ENCODE data around the gene SP6.

The SP6 gene

GRCh38 chr17:47879028-47879585 is 28.1 kb upstream of the SP6 start:
- no peak for DNase-seq (ENCODE audit: low read depth)
- no peak overlapping the region for H3K4me3 ChIP-seq (replicated peaks; ENCODE audit: low read depth, low read length)
- TF ChIP-seq, protein P1, sequence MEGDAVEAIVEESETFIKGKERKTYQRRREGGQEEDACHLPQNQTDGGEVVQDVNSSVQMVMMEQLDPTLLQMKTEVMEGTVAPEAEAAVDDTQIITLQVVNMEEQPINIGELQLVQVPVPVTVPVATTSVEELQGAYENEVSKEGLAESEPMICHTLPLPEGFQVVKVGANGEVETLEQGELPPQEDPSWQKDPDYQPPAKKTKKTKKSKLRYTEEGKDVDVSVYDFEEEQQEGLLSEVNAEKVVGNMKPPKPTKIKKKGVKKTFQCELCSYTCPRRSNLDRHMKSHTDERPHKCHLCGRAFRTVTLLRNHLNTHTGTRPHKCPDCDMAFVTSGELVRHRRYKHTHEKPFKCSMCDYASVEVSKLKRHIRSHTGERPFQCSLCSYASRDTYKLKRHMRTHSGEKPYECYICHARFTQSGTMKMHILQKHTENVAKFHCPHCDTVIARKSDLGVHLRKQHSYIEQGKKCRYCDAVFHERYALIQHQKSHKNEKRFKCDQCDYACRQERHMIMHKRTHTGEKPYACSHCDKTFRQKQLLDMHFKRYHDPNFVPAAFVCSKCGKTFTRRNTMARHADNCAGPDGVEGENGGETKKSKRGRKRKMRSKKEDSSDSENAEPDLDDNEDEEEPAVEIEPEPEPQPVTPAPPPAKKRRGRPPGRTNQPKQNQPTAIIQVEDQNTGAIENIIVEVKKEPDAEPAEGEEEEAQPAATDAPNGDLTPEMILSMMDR (IDR thresholded peaks at IDR 0.05; ENCODE audit: low read length, missing control alignments): no peak

DNA sequence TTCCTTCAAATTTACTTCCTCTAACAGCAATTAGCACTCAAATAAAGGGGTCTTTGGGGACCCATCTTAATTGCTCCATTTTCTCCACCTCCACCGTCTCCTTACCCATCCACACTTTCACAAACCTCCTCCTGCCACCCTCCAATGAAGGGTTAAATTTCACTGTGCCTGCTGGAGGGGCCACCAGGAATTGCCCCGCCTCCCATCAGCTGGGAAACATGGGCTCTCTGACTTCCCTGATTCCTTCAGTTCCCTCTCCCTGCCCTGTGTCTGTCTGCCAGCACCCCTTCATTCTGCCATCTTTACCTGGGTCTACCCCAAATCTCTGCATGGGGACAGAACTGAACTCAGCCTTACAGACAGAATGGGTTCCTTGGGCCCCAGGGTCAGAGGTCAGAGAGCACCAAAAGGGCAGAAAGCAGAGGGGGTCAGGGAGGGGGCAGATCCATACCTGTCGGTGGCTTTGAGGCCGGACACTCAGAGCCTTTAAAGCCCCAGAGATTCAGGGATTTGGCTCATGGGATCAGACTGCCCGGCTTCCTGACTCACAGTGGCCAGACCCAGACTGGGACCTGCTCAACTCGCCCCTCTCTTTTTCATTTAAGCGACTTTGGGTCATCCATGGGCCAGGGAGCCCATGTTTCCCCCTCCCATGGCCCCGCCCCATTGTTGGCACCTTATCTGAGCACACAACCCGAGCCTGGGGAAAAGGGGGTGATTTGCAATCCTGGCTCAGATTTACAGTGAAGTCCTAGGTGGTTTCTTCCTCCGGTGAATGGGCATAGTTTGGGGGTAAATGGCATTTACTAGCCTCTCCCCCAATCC is 27.5 kb upstream of the SP6 start:
- no peak for DNase-seq (ENCODE audit: low read depth)
- TF ChIP-seq, protein P1 (IDR thresholded peaks at IDR 0.05; ENCODE audit: low read length, missing control alignments): no peak
- no peak overlapping the region for H3K4me3 ChIP-seq (replicated peaks; ENCODE audit: low read depth, low read length)

DNA sequence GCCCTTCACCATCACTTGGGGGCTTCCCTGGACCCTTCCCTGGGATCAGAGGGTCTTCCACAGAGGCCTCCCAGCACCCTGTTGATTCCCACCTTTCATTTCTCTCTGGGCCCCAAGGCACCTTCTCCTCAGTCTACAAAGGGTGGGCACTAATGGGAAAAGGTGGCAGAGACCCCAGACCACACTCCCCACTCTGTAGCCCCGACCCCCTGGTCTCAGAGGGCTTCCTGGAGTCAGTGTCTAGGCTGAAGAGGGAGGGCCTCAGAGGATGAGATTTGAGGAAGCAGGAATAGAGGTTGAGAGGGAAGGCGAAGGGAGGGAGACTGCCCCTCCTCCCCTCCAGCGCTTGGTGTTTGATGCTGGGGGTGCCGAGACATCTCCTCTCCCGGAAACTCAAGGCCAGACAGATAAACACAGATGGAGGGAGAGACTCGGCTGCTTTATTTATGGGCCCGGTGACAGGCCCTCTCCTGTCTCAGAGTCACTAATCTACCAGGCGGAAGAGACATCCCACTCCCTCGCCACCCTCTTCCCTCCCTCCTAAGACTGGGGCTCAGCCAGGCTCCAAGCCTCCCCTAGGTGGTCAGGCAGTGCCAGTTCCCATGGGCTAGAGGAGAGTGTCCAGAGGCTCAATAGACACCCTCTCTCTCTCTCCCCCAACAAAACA is 26.5 kb upstream of the SP6 start:
- no peak overlapping the region for H3K4me3 ChIP-seq (replicated peaks; ENCODE audit: low read depth, low read length)
- no peak for DNase-seq (ENCODE audit: low read depth)
- TF ChIP-seq, protein P1 (IDR thresholded peaks at IDR 0.05; ENCODE audit: low read length, missing control alignments): no peak

DNA sequence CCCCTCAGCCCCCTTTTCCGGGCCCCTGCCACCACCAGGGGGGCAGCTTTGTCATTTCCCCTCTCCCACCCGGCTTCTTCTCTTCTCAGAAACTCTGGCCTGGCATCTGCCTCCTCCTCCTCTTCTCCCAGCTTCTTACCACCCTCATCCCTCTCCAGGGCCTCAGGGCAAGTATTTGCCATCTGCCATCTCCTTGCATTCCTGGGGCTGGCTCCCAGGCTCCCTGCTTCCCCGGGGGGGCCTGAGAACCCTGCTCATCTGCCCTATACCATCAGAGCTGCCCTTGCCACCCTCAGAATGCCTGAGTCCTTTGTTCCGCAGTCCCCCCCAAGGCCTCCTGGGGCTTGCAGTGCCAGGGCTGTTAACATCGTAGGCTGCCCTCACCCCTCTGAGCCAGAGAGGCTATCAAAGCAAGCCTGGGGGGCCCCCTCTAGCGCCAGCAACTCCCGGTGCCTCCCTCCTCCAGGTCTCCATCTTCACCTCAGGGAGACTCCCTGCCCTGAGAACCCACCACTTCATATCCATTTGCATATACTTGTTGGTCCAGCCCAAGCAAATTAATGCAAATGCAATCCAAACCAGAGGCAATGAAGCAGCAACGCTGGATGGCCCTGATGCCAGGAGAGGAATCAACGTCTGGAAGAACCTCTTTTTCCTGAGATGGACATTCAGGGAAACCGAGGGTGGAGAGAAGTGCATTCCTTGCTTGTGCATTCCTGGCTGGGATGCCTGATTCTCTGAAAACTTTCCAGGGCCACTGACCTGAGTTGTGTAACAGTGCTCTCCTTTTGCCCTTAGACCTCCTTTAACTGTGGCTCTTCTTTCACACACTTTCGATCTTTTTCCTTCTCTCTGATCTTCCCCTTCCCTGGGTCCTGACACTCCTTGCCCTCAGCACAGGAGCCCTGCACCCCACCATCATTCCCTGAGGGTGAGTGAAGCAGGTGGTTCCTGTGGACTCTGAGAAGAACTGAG is 24.3 kb upstream of the SP6 start:
- no peak for DNase-seq (ENCODE audit: low read depth)
- TF ChIP-seq, protein P1 (IDR thresholded peaks at IDR 0.05; ENCODE audit: low read length, missing control alignments): no peak
- no peak overlapping the region for H3K4me3 ChIP-seq (replicated peaks; ENCODE audit: low read depth, low read length)

GRCh38 chr17:47873200-47874090 is 22.5 kb upstream of the SP6 start:
- no peak for DNase-seq (ENCODE audit: low read depth)
- TF ChIP-seq, protein P1 (IDR thresholded peaks at IDR 0.05; ENCODE audit: low read length, missing control alignments): no peak
- H3K4me3 ChIP-seq (replicated peaks; ENCODE audit: low read depth, low read length): no peak overlapping the region
